ENCODE measurements around the gene PRR15.

GRCh38 chr7:29604052-29604451 lies 40.4 kb downstream of the PRR15 start:
- TF ChIP-seq POLR2A (IDR thresholded peaks at IDR 0.05): no peak
- TF ChIP-seq CTCF (IDR thresholded peaks at IDR 0.05): no peak

Data from Peyer's patch (tissue), 4 donors.